ENCODE measurements around the gene REELD1. TPM values are rescaled to one million over a fixed set of nuclear protein-coding genes. Genes with fewer than 3 reads are reported as not detected.

Gene REELD1
- total and polyA plus RNA-seq, 12 donors = 0.14 to 1.1 (median 0.40) TPM; not detected in 7

DNA sequence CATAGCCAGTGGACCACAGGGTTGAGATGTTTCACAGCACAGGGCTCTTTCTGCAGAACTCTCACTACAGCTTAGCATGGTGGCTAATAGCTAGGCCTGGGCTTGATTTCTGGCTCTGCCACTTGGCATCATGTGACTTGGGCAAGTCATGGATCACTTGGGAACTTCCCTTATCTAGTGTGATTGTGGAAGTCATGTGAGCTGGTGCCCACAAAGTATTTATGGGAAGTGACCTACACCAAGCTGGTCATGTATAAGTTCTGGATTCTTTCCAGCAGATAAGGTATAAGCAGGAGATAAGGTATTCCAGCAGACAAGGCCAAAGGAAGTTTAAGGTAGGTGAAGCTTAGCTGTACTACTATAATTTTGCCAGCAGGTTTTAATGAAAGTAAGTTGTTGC is 61.0 kb downstream of the REELD1 start:
- Histone ChIP-seq H3K4me1 (replicated peaks in 1 of 2) (peaks cover 0 to 7% of the 10 kb centered on the region in 2 donors), H3K36me3 (replicated peaks in 1 of 2) (no peaks in the 10 kb centered on the region), H3K27me3 (no peaks in the 10 kb centered on the region), H3K27ac (no peak overlapping the region), H3K9me3 (replicated peaks in 1 of 3) (no peaks in the 10 kb centered on the region), H3K4me3 (no peak overlapping the region)
- TF ChIP-seq POLR2A (IDR thresholded peaks at IDR 0.05) = no peak
- TF ChIP-seq, protein P1, sequence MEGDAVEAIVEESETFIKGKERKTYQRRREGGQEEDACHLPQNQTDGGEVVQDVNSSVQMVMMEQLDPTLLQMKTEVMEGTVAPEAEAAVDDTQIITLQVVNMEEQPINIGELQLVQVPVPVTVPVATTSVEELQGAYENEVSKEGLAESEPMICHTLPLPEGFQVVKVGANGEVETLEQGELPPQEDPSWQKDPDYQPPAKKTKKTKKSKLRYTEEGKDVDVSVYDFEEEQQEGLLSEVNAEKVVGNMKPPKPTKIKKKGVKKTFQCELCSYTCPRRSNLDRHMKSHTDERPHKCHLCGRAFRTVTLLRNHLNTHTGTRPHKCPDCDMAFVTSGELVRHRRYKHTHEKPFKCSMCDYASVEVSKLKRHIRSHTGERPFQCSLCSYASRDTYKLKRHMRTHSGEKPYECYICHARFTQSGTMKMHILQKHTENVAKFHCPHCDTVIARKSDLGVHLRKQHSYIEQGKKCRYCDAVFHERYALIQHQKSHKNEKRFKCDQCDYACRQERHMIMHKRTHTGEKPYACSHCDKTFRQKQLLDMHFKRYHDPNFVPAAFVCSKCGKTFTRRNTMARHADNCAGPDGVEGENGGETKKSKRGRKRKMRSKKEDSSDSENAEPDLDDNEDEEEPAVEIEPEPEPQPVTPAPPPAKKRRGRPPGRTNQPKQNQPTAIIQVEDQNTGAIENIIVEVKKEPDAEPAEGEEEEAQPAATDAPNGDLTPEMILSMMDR (IDR thresholded peaks at IDR 0.05) = no peak
- DNase-seq = peak in 1 of 7 donors; percentile 5
- intact Hi-C loops (cut with DNase I) = no loop called here

DNA sequence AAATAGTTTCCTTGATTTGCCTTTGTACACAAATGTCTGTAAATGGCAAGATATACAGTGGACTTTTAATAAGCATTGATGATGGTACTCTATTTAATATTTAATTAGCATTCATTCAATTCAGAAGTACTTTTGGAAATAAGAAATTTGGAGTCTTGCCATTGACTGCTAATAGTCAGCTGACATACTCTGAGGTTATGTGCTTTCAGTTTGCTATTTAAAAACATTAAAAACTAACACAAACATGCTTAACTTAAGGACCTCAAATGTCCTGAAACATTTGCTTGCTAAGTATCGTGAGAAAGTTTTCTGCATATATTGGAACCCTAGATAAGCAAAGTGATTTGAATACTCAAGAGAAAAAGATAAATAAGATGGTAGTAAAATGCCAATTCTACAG is 64.6 kb downstream of the REELD1 start:
- WGBS, 4 donors = 62 to 80% (median 77%) methylated on average over 1 of the region's 1 CpG
- H3K9me3 ChIP-seq (replicated peaks in 1 of 3) = no peaks in the 10 kb centered on the region
- no peak for DNase-seq
- H3K27me3 ChIP-seq = no peaks in the 10 kb centered on the region
- intact Hi-C loops (cut with DNase I) = no loop called here
- H3K36me3 ChIP-seq (replicated peaks in 1 of 2) = no peaks in the 10 kb centered on the region
- no peak overlapping the region for H3K4me3 ChIP-seq
- no peak overlapping the region for H3K27ac ChIP-seq
- H3K4me1 ChIP-seq (replicated peaks in 1 of 2) = peaks cover 0 to 7% of the 10 kb centered on the region in 2 donors
- TF ChIP-seq, protein P1 (IDR thresholded peaks at IDR 0.05) = no peak
- TF ChIP-seq POLR2A (IDR thresholded peaks at IDR 0.05) = no peak

Other genes starting within 250 kb of the REELD1 start
- gene LSM6, start 38.8 kb upstream of the REELD1 start, total RNA-seq = 10 to 100 TPM; 10.7 to 49.4 (median 26.0) TPM
- 10 to 100 TPM; 14.3 to 47.0 (median 21.4) TPM for gene LSM6, start 38.8 kb upstream of the REELD1 start, polyA plus RNA-seq

Measured in adrenal gland (tissue), 12 donors.